A549 (cell line): Measurements from ENCODE around the gene DTD1.

ENCODE experiments used
- HDAC2 ChIP-seq: fragments of 200-600 bp; sonication (generic); IDR thresholded peaks from 2 replicates; pipeline ENCODE4 v1.6.1; 2016
- MAFK ChIP-seq: fragments of 450-650 bp; IDR thresholded peaks from 2 replicates; pipeline ENCODE4 v1.6.1; 2014; ENCODE audit not compliant: partially characterized antibody
- NFE2L2 ChIP-seq: fragments of 150-350 bp; conservative IDR thresholded peaks from 2 replicates; pipeline ENCODE4 v1.6.1; 2014; ENCODE audit warnings: low read length
- POLR2A ChIP-seq: IDR thresholded peaks from 2 replicates; pipeline ENCODE4 v1.6.1; 2012; ENCODE audit warnings: mild to moderate bottlenecking, low read length
- RFX5 ChIP-seq: fragments of 450-650 bp; IDR thresholded peaks from 2 replicates; pipeline ENCODE4 v1.7.1; 2014; ENCODE audit warnings: antibody characterized with exemption, mild to moderate bottlenecking, moderate library complexity
- RNF2 ChIP-seq: fragments of 200-600 bp; sonication (generic); IDR thresholded peaks from 2 replicates; pipeline ENCODE4 v1.6.1; 2016; ENCODE audit warnings: low read depth, mild to moderate bottlenecking, antibody characterized with exemption, moderate library complexity, borderline replicate concordance
- SMC3 ChIP-seq: fragments of >200 bp; sonication (Bioruptor Twin); formaldehyde crosslinking; IDR thresholded peaks from 3 replicates; pipeline ENCODE4 v1.6.1; 2018; ENCODE audit warnings: inconsistent platforms
- TF ChIP-seq, protein P1 (sequence below): fragments of >200 bp; sonication (Bioruptor Twin); formaldehyde crosslinking; IDR thresholded peaks from 3 replicates; pipeline ENCODE4 v1.5.1; 2016

DNA sequence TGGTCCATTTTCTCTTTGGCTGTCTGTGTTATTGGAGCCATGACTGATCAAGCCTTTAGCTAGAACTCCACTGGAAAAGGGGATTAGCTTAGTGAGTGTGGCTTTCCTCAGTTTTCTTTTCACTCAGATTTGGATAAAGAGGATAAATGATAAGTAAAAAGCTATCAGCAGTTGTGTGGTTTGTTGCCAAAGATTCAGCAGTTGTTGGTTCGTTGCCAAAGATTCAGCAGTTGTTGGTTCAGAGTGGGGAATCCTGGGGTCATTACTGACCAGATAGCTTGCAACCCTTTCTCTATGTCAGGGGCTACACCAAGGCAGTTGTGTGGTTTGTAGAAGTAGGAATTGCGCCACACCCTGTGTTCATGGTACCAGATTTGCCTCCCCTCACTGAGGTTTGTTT, 118.1 kb downstream of the DTD1 start:
- TF ChIP-seq MAFK (no peak), RNF2 (no peak), HDAC2 (no peak), SMC3 (no peak), RFX5 (no peak), POLR2A (no peak), NFE2L2 (no peak)
- TF ChIP-seq, protein P1, sequence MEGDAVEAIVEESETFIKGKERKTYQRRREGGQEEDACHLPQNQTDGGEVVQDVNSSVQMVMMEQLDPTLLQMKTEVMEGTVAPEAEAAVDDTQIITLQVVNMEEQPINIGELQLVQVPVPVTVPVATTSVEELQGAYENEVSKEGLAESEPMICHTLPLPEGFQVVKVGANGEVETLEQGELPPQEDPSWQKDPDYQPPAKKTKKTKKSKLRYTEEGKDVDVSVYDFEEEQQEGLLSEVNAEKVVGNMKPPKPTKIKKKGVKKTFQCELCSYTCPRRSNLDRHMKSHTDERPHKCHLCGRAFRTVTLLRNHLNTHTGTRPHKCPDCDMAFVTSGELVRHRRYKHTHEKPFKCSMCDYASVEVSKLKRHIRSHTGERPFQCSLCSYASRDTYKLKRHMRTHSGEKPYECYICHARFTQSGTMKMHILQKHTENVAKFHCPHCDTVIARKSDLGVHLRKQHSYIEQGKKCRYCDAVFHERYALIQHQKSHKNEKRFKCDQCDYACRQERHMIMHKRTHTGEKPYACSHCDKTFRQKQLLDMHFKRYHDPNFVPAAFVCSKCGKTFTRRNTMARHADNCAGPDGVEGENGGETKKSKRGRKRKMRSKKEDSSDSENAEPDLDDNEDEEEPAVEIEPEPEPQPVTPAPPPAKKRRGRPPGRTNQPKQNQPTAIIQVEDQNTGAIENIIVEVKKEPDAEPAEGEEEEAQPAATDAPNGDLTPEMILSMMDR, result no peak
